ENCODE measurements around the gene UPK1A.

Gene UPK1A

GRCh38 chr19:35666251-35666913 is at the start of gene UPK1A:
UPK1A (plus strand) TSS chr19:35666517; CDS start chr19:35666813, 296 bp downstream.
- FAIRE-seq, result no peak
- no peak for DNase-seq (ENCODE audit: insufficient read length, low spot score)

GRCh38 chr19:35618857-35619256 is 47.5 kb upstream of the UPK1A start:
- no peak for DNase-seq (ENCODE audit: insufficient read length, low spot score)
- no peak for FAIRE-seq

- DNase-seq (ENCODE audit: insufficient read length, low spot score) (no peak), FAIRE-seq (no peak)
Measured at GRCh38 chr19:35619290-35619923, 46.9 kb upstream of the UPK1A start.

- FAIRE-seq (no peak), DNase-seq (ENCODE audit: insufficient read length, low spot score) (no peak)
Measured at GRCh38 chr19:35620001-35620400, 46.3 kb upstream of the UPK1A start.

GRCh38 chr19:35621708-35622107 is 44.6 kb upstream of the UPK1A start:
- no peak for DNase-seq (ENCODE audit: insufficient read length, low spot score)
- FAIRE-seq, result no peak

- FAIRE-seq (no peak), DNase-seq (ENCODE audit: insufficient read length, low spot score) (no peak)
Measured at GRCh38 chr19:35622750-35623149, 43.6 kb upstream of the UPK1A start.

- FAIRE-seq (no peak), DNase-seq (ENCODE audit: insufficient read length, low spot score) (no peak)
Measured at GRCh38 chr19:35623327-35624010, 42.8 kb upstream of the UPK1A start.

GRCh38 chr19:35628264-35628564 is 38.1 kb upstream of the UPK1A start:
- no peak for FAIRE-seq
- DNase-seq (ENCODE audit: insufficient read length, low spot score), result no peak

- FAIRE-seq (peak; percentile 94), DNase-seq (ENCODE audit: insufficient read length, low spot score) (peak; percentile 99)
Measured at GRCh38 chr19:35628565-35629331, 37.6 kb upstream of the UPK1A start, which contains the start of gene RBM42. RBM42 (plus strand) TSS chr19:35629036; CDS start chr19:35629154, 118 bp downstream.

GRCh38 chr19:35629332-35629633 is 37.0 kb upstream of the UPK1A start:
- no peak for FAIRE-seq
- no peak for DNase-seq (ENCODE audit: insufficient read length, low spot score)

- no peak for FAIRE-seq
- DNase-seq (ENCODE audit: insufficient read length, low spot score), result no peak
Measured at GRCh38 chr19:35633727-35634440, 32.4 kb upstream of the UPK1A start.

GRCh38 chr19:35636651-35637050 is 29.7 kb upstream of the UPK1A start:
- no peak for DNase-seq (ENCODE audit: insufficient read length, low spot score)
- no peak for FAIRE-seq

GRCh38 chr19:35637165-35637564 is 29.2 kb upstream of the UPK1A start:
- FAIRE-seq (no peak), DNase-seq (ENCODE audit: insufficient read length, low spot score) (no peak)

- DNase-seq (ENCODE audit: insufficient read length, low spot score) (no peak), FAIRE-seq (no peak)
Measured at GRCh38 chr19:35639321-35639639, 27.0 kb upstream of the UPK1A start.

- FAIRE-seq, result no peak
- DNase-seq (ENCODE audit: insufficient read length, low spot score), result no peak
Measured at GRCh38 chr19:35639863-35640262, 26.5 kb upstream of the UPK1A start.

- DNase-seq (ENCODE audit: insufficient read length, low spot score) (no peak), FAIRE-seq (no peak)
Measured at GRCh38 chr19:35641515-35642151, 24.7 kb upstream of the UPK1A start, which contains the start of gene ETV2. ETV2 (plus strand) TSS chr19:35641745; CDS start chr19:35642461, 716 bp downstream.

- FAIRE-seq (no peak), DNase-seq (ENCODE audit: insufficient read length, low spot score) (no peak)
Measured at GRCh38 chr19:35642312-35642711, 24.0 kb upstream of the UPK1A start.

GRCh38 chr19:35642798-35643254 is 23.5 kb upstream of the UPK1A start:
- DNase-seq (ENCODE audit: insufficient read length, low spot score) (no peak), FAIRE-seq (no peak)

GRCh38 chr19:35643255-35644205 is 22.8 kb upstream of the UPK1A start:
- DNase-seq (ENCODE audit: insufficient read length, low spot score) (peak; percentile 92), FAIRE-seq (peak; percentile 20)
